IPS-NIHi7 (cell line): Measurements from ENCODE around the gene ITSN1.

Experiments
- DNase-seq: peaks from one replicate; pipeline ENCODE4 v3.0.0; 2012; ENCODE audit warnings: mixed read lengths; ENCODE audit errors: extremely low spot score

The ITSN1 gene

GRCh38 chr21:33810766-33811165 is 168.5 kb downstream of the ITSN1 start:
- DNase-seq = no peak

GRCh38 chr21:33811167-33812010 is 169.1 kb downstream of the ITSN1 start:
- DNase-seq = no peak

GRCh38 chr21:33813832-33814365 is 171.6 kb downstream of the ITSN1 start:
- DNase-seq = no peak

GRCh38 chr21:33815143-33815707 is 172.9 kb downstream of the ITSN1 start:
- no peak for DNase-seq

- DNase-seq = no peak
Observed at GRCh38 chr21:33816174-33816573, 173.9 kb downstream of the ITSN1 start.

GRCh38 chr21:33817138-33817537 is 174.8 kb downstream of the ITSN1 start:
- no peak for DNase-seq

- DNase-seq = no peak
Observed at GRCh38 chr21:33817663-33818451, 175.6 kb downstream of the ITSN1 start.

GRCh38 chr21:33820230-33820770 is 178.0 kb downstream of the ITSN1 start:
- no peak for DNase-seq

GRCh38 chr21:33820798-33821197 is 178.5 kb downstream of the ITSN1 start:
- no peak for DNase-seq

- DNase-seq = no peak
Observed at GRCh38 chr21:33821503-33822322, 179.4 kb downstream of the ITSN1 start.

GRCh38 chr21:33824156-33824941 is 182.0 kb downstream of the ITSN1 start:
- no peak for DNase-seq

GRCh38 chr21:33825419-33825818 is 183.1 kb downstream of the ITSN1 start:
- no peak for DNase-seq

- DNase-seq = no peak
Observed at GRCh38 chr21:33825915-33826314, 183.6 kb downstream of the ITSN1 start.

GRCh38 chr21:33828083-33828482 is 185.8 kb downstream of the ITSN1 start:
- no peak for DNase-seq

- no peak for DNase-seq
Observed at GRCh38 chr21:33828577-33828976, 186.3 kb downstream of the ITSN1 start.

- no peak for DNase-seq
Observed at GRCh38 chr21:33829844-33830243, 187.5 kb downstream of the ITSN1 start.

- DNase-seq = no peak
Observed at GRCh38 chr21:33831962-33832659, 189.8 kb downstream of the ITSN1 start.

GRCh38 chr21:33834801-33835500 is 192.7 kb downstream of the ITSN1 start:
- no peak for DNase-seq

GRCh38 chr21:33835920-33836319 is 193.6 kb downstream of the ITSN1 start:
- DNase-seq = no peak
